ENCODE results near the gene CCER1.

The CCER1 gene

DNA sequence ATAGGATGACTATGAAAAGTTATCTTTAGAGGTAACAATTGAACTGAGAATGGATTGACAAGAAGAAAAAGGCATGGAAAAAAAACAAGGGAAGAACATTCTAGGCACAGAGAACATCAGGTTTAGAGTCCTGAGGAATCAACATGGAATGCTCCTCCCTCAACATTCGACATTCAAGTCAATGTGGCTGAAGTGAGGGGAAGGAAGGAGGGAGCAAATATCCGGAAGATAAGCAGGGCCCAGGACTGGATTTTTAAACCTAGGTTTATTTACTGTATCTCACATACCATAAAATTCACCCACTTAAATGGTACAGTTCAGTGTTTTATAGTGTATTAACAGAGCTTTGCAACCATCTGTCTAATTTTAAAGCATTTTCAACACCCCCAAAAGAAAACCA is 9.6 kb upstream of the CCER1 start:
- no peak for DNase-seq

DNA sequence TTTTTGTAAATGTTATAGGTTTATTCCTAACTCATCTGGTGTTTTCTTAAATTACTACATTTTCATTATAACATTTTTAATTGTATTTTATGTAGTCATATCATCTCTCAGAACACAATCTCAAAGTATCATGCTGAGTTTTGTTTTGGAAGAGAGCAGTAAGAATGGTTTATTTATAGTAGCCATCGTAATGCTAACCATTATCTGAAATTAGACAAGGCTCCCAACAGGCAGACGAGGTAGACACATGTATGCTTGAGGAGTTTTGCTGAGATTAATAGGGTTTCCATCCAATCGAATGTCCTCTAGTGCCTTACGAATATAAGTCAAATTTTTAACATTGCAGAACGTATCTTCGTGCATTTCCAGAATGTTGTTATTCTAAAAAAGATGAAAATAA is 9.0 kb upstream of the CCER1 start:
- DNase-seq: no peak

DNA sequence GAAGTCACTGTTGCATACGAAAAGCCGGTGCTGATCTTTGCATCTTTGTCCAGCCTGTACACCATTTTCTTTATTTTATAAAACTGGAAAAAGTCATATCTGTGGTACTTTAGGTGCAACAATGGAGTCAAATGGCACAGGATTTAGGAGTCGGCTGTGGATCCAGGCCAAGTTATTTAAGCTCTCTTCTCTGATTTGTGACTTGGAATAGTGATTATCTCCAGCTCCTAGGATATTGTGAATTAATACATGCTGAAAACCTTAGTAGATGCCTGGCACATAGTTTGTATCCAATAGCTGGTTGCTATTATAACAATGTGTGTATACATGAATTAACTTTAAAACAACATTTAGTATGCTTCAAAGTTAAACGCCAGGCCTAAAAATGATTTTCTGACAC is 6.2 kb upstream of the CCER1 start:
- no peak for DNase-seq

DNA sequence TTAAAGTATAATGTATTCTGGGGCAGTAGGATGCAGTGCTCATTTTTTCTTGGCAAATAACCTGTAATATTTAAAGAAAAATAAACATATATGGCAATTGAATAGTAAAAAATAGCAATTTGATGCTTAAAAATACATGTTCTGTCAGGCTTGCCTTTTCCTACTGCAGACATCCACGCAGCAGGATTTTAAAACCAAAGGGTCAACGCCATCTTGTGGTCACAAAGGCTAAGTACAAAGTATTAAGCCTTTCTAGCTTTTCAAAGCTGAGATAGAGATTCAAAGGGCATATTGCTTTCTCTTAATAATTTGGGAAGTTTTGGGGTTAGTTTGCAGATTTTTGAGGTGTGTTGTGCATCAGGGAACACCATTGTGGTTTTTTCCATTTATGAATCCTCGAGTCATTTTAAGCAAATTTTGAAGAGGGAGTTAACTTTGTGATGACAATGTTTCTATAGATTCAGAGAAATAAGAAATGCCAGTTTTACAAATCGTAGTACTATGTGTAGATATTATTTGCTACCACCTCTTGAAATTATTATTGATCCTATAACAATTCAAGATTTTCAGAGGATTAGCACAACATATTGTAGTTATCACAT is 4.7 kb upstream of the CCER1 start:
- DNase-seq: peak in 1 of 2 experiments; percentile 56

DNA sequence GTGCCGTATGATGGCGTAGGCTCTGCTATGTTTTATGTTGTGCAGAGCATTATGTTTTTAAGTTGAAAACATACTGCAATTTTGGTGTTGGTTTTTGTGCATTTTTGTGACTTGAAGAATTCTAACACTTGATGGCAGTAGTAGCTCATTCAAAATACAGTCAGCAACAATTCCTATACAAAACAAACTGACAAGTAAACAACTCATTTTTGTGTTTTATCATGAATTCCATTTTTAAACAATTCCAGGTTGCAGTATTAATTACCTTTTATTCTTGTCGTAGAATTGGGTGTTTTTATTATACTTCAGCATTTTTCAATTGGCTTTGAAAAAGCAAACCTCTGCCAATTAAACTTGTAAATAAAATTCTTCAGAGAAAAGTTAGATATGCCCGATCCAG is 4.1 kb upstream of the CCER1 start:
- DNase-seq: no peak

DNA sequence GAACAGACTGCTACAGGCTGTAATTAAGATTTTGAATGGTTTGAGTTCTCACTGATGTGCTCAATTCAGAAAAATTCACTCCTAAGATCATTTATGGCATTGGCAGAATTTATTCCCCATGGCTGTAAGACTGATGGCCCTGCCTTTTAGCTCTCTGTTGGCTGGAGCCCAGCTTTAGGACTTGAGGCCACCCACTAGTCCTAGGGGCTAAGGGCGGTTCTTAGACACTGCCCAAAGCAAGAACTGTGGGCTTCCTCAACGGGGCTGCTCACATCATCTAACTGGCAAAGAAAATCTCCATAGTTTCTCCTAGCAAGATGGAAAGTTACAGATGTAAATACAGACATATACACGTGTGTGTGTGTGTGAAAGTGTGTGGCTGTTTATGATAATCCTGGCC is 3.4 kb upstream of the CCER1 start:
- no peak for DNase-seq

DNA sequence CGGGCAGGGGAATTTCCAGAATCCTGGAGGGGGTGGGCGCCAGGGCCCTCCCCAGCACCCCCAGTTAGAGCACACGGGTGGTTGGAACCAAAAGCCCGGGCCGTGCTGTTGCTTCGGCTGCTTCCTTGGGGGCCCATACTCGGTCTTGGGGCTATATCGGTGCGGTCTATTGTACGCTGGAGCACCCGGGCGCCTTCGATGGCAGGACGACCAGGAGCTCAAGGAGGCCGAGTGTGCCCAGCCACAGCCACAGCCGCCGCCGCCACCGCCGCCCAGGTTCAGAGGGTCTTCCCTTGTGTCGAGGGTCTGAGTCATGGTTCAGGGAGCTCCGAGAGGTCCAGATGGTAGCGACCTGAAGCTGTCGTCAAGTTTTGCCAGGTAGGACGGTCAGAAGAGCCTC is 548 bp downstream of the CCER1 start:
- no peak for DNase-seq

DNA sequence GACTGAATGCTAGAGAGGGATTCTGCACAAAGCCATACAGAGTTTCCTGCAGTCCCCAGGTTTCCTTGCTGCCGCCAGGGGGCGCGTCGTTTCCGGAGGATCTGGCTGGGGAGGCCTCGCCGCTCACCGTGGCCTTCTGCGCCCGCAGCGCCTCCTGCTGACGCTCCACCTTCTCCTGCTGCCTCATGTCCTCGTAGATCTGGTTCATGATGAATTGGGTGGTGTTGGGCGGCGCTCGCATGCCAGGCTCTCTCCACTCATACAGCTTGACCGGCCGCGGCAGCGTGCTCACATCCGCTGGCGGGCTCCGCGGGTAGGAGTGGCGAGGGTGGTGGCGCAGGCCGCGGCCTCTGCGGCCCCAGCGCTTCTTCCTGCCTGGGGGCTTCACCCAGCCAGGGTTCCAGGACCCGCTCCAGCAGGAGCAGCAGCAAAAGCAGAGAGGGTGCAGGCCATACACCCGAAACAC is 987 bp downstream of the CCER1 start:
- DNase-seq: no peak

DNA sequence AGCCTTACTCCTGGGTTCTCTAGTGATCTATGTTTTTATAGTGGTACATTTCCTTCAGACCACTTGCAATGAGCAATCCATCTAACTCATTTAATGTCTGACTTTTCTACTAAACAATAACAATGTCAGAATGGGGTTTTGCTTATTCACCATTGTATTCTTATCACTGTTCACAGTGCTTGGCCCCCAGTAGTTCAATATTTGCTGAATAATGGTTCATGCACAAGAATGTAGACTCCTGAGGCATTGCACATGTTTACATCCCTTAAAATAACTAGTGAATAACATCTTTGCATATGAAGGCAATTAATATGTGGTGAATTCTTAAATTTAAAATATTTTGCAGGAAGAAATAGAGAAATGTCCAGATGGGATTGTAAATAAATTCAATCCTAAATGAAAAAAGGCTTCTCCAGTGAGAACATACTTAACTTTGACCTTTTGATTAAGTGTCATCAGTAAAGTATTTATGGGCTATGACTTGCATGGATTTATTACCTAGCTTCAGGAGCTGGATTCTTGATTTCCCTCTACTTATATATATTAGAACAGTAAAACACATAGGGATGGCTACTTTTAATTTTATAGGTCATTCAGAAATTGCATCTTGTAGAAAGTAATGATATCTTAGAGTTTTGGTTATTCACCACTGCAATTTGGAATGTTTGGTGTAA is 3.4 kb downstream of the CCER1 start:
- DNase-seq: no peak

DNA sequence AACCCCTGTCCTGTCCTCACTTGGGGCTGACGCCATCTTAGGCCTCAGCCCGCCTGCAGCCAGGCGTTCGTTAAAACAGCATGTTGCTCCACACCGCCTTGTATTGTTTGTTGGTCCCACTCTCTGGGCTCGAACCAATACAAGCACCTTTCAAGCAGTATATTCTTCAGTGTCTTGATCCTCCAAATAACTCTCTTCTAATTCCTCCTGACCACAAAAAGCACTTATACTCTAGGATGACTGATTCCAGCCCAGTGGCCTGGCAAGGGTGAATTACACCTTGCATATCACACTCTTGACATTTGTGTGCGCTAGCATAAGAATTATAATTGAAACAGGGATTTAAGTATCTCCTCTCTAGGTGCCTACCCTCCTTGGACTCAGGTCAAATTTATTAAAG is 7.1 kb downstream of the CCER1 start:
- DNase-seq: no peak

DNA sequence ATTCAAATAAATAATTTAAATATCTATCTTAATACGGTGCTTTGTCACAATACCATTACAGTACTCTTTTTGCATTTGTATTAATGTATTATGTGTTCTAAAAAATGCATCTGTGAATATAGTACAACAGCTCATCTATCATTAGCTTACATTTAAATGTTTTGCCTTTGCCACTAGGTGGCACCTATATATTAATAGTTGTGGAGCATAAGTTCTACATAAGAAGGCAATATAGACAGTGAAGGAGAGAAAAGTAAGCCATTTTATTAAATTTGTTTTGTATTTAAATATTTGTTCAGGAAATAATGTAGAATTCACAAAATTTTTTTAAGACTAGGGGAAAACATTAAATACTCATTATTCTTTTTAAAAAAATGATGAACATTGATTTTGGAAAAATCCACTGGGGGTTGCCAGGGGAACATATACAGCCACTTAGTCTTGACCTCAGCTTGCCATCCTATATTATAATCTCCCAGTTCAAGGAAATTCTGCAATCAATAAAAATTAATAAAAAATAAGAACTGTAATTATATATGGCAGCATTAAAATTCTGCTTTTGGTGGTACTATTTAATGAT is 9.8 kb downstream of the CCER1 start:
- DNase-seq: peak in 1 of 2 experiments; percentile 52

DNA sequence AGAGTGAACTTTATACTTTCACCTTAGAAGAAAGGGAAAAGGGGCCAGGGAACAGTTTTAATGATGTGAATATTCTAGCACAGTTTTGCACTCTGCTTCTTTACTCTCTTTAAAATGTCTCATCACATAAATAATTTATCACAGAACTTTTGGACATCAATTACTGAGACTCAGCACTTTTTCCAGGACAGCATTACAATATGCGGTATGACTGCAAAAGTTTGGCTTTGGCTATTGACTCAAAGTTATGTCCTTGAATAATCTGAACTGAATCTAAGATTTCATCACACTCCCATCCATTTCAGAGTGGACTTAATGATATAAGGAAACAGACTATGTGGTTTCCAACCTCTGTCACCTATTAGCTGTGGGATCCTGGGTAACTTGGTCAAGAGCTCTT is 11.7 kb downstream of the CCER1 start:
- no peak for DNase-seq

DNA sequence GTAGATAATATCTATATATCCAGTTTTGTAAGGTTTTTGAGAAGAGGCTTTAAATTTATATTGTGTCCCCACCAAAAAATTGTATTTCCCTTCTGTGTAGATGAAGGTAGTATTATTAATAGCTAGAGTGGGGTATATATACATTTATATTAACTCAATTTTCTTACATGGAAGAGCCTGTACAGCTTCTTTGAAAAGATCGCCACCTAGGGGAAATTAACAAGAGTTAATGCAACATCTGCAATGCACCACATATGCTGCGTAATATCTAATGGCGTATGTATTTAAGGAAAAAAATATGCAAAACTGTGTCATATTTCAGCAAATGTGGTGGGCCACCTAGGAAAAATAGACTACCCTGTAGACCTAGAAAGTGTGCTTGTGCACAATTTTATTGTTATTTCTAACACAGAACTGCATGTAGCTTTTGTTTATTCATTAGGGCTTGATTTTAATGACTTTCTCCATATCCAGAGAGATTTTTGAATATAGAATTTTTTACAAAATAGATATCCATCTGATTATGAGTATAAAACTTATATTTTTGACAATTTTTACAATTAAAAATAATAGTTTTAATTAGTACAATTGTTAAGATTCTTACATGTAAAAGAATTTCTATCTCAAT is 14.0 kb downstream of the CCER1 start:
- peak; percentile 3 to 63 for DNase-seq

DNA sequence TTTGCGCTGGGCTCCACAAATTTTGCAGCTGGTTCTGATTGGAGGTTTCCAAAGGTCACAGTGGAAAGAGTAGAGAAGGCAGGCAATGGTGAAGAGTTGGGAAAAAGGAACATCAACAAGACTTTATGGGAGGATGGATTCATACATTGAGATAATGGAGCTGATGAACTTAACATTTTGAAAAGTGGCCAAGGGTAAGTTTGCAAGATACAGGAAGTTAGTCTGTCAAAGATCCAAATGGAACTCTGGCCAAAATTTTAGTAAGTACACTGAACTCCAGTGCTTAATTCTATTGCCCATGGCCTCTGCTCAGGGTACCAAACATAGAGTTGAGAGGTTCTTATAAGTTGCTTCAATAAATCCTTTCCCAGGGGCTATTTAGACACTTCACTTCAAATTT is 15.6 kb downstream of the CCER1 start:
- DNase-seq: no peak

DNA sequence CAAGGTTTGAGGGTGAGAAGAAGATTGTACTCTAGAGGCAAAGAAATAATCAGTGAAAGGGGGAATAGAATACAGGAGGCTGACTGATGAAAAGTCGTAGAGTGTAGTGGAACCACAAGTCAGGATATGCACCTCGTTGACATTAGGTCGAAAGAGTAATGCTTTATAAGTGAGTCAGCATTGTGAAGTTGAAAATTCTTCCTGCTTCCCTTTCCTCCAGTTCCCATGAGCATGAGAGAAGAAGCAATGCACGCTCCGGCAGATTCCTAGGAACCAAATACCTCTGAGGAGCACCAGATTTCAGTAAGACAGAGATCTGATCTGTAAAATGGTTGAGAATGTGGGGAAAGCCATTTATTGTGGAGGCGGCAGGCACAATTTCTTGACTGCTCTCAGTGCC is 16.5 kb downstream of the CCER1 start:
- no peak for DNase-seq

DNA sequence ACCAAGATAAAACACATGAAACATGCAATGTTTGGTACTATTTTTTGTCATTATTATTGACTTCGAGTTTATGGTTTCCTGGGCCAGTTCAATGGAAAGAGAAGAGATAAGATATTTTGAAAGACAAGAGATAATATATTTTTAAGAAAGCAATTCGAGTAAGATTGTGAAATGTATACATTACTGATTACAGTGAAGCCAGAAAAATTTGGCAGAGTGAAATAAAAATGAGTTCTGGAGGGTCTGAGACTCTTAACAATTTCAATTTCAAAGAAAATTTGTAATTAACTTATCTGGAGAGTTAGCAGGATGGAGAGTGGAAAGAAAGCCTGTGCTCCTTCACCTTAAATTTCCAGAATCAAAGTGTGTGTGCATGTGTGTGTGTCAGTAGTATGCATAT is 17.3 kb downstream of the CCER1 start:
- no peak for DNase-seq

DNA sequence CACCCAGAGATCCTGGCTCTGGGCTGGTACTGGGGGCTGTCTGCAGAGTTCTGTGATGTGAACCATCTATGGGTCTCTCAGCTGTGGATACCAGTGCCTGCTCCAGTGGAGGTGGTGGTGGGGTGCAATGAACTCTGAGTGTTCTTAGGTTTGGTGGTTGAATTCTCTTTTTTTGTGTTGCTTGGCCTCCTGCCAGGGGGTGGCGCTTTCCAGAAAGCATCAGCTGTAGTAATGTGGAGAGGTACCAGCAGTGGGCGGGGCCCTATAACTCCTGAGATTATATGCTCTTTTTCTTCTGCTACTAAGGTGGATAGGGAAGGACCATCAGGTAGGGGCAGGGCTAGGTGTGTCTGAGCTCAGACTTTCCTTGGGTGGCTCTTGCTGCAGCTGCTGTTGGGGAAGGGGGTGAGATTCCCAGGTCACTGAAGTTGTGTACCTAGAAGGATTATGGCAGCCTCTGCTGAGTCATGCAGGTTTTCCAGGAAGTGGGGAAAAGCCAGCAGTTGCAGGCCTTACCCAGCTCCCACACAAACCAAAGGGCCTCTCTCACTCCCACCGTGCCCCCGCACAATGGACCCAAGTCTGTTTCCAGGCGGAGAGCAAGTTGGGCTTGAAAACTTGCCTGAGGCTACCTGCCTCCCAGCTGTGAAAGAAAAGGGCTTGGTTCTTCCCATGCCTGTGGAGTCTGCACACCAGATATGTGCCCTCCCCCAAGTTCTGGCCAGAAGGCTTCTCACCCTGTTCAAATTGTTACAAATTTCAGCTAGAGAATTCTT is 18.6 kb downstream of the CCER1 start:
- no peak for DNase-seq

DNA sequence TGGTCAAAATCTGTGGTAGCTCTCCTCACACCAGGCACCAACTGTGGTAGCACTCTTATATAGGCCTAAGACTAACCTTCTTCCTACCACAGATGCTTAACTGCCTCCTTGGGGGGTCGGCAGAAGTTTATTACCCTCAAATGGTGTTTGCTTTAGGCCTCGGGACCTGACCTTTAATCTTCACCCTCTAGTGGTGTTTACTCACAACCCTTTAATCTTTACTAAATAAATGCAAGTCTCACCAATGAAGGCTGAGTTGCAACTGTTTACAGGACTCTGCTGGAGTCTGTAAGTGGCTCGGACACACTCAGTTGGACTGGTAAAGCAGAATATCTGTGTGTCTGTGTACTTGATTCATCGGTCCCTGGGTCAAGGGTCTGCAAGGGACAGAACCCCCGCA is 29.4 kb downstream of the CCER1 start:
- DNase-seq: no peak

DNA sequence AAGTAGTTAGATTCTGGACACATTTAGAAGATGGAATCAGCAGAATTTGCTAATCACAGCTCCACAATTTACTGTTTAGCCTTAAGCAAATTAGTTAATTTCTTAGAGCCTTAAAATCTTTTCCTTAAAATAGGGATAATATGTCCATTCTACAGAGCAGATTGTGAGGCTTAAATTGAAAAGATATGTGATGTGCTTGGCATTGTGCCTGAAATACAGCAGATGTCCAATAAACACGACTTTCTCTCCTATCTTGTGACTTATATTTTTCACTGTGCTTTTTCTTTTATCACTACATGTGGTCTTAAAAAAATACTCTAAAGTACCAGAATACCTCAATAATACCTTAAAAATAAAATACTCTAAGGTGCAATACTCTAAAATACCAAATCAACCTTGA is 30.6 kb downstream of the CCER1 start:
- DNase-seq: no peak

DNA sequence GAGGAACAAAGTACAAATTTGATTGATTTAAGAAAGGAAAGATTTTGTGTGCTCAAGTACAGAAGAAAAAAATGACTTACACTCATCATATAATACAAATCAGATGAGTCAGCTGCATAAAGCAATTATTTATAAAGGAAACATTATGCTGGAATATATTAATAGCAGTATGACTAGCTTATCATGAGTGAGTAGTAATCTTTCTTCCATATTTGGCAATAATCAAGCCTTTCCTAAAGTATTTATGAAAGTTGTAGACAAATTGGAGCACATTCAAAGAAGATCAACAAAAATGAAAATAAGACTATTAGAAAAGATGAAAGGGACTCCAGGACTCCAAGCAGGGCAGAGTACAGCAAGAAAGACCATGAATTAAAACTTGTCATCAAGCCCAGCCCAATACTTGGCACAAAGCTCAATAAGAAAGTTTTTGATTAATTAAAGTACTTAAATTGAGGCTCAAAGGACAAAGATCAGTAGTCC is 32.8 kb downstream of the CCER1 start:
- DNase-seq: no peak

DNA sequence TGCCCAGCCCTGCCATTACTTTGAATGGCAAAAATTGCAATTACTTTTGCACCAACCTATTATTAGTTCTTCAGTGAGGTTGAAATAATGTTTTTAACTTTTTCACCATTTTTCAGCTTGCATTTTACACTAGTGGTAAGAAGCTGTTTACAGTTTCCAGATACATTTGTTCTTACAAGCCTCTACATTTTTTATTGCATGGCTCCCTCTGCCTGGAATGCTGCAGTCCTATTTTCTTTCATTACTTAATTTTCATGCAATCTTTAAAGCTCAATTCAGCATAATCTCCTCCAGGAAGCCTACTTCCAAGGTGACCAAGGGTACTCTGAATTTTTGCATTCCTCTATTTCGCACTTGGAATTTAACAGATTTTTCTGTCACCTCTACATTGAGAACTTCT is 33.4 kb downstream of the CCER1 start:
- no peak for DNase-seq

DNA sequence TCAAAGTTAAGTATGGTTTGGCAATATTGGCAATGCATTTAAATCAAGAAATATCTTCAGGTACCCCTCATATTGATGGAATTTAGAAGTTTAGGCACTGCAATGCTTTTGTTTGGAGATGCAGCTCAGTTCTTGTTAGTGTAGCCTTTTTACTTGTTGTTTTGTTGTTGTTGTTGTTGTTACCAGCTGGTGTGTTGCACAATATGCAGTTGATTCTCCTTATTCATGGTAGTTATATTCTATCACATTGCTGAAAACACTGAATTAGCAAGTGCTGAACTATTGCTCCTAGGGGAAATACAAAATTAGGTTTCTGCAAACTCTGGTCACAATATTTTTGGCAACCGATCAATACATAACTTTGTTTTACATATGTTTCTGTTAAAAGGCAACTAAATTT is 34.8 kb downstream of the CCER1 start:
- DNase-seq: no peak

DNA sequence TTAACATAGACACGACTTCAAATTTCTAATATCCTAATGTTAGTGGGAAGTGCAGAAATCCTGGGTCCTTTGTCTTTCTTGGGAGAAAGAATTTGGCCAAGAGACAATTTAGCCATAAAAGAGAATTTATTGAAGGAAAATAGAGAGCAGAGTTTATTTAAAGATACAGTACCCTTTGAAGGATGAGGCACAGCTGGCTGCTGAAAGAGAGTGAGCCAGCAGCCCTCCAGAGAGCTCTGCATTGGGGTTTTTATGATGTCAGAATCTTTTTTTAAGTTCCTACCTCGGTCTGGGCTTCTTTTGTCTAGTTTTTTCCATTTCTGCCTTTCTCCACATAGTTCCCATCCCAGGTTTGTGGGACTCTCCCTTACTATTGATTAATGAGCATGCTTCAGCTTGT is 37.5 kb downstream of the CCER1 start:
- no peak for DNase-seq

Measured in SW 1271 (cell line).